Central memory CD4-positive, alpha-beta T cell (primary cell): ENCODE measurements around the gene TAGLN2.
"Not testable (repeated sequence)": the region's sequence is repeated elsewhere in the genome, so short reads cannot be mapped to it uniquely, and the experiment has no call there.

Source experiments
- DNase-seq: peaks from one replicate; pipeline ENCODE4 v3.0.0; 2022

TAGLN2 gene

GRCh38 chr1:159921251-159921650 lies 4.1 kb downstream of the TAGLN2 start:
- peak; percentile 12 for DNase-seq

- no peak for DNase-seq
Measured at GRCh38 chr1:159920651-159921050, 4.7 kb downstream of the TAGLN2 start.

DNA sequence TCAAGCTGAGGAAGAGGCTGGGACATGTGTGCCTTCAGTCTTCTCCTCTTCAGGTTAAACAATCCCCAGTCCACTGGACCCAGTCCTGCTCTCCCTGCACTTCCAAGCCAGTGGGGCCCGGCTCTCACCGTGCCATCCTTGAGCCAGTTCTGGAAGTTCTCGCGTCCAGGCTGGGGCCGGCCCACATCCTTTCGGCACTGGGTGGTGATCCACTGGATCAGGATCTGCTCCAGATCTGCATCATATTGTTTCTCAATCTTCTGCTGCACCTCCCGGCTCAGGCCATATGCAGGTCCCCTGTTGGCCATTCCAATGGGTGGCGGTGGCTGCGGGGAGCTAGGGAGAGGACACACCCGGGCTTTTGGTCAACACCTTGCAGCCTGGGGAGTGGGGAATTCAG lies 5.1 kb downstream of the TAGLN2 start:
- DNase-seq = no peak

- DNase-seq = no peak
Measured at GRCh38 chr1:159919236-159919865, 6.0 kb downstream of the TAGLN2 start.

DNA sequence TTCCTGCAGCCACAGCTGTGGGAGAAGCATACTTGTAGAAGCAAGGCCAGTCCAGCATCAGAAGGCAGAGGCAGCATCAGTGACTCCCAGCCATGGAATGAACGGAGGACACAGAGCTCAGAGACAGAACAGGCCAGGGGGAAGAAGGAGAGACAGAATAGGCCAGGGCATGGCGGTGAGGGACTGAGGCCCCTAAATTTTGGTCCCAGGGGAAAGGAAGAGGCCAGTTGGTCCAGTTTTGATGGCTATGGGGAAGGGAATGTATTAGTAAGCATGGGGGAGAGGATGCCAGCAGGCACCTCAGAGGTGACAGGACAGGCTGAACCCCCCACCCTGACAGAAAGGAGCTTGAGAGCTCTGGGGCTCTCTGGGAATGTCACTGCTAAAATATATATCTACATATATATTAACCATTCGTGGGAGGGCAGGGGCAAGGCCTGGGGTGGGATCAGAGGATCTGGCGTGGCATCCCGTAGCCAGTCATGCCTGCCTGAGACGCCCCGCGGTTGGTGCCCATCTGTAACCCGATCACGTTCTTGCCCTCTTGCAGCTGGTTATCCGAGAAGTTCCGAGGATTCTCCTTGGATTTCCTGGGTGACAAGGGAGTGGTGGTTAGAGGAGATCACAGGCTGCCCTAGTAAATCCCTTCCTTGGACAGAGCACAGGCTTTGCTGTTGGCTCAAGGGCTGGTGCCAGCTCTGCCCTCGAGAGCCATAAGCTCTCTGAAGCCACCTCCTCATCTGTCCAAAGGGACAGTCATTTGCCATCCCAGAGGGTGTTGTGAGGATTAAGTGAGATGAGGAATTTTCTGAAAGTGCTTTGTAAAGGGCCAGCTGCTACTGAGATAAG lies 6.7 kb downstream of the TAGLN2 start:
- no peak for DNase-seq

GRCh38 chr1:159917533-159918351 lies 7.6 kb downstream of the TAGLN2 start:
- no peak for DNase-seq

GRCh38 chr1:159916242-159917051 lies 8.9 kb downstream of the TAGLN2 start:
- no peak for DNase-seq

DNA sequence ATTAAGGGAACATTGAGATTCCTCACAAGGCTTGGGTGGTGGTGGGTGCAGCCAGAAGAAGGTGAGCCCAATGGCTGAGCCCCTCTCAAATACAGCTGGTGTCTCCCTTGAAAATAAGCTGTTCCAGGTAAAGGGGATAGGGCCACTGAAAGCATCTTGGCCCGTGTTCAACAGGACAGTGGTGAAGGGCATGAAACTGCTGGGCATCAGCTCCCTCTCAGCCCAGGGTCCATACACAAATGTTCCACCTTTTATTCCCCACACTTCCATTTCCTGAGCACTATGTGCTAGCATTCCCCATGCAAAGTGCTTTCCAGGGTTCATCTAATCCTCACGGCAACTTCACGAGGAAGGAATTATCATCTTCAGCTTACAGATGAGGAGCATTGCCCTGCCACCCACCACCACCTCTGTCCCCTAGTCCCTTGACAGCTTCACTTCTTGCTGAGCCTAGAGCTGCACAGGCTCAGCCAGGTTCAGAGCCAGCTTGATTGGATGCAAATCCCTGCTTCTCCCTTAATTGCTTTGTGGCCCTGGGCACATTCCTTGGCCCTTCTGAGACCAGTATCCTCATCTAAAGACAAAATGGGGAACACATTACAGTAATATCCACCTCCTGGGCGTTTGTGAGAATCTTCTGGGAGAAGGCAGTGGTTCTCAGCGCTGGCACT lies 9.6 kb downstream of the TAGLN2 start:
- DNase-seq = no peak

- DNase-seq = no peak
Measured at GRCh38 chr1:159914252-159915018, 10.9 kb downstream of the TAGLN2 start.

- no peak for DNase-seq
Measured at GRCh38 chr1:159913451-159914192, 11.7 kb downstream of the TAGLN2 start.

DNA sequence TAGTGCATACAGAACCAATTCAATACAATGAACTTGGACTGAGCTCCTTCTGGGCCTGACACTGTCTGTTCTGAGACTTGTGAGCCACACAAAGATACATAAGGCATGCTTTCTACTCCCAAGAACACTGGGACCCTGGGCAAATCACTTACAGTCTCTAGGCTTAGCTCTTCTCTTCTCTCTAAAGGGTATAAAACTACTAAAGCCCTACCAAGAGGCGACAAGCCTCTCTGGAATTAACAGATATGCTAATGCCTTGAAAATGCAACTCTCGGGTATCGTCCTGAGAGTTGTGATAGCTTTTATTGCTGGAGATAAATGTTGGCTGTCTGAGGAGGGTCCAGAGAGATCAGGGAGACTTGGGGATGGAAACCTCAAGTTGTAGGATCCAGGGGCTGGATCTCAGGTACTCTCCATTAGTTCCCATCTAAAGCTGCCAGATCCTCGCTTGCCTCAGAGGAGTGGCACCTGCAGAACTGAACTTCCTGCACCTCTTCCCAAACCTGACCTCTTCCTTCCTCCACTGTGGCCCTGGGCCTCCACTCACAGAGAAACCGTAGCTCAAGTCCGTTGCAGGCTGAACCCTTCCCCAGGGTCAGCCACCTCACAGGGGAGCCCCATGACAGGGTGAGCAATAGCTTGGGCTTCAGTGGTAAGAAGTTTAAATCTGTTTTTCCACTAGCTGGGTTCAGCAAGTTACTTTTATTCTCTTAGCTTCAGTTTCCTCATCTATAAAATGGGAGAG lies 13.8 kb downstream of the TAGLN2 start:
- DNase-seq = no peak

DNA sequence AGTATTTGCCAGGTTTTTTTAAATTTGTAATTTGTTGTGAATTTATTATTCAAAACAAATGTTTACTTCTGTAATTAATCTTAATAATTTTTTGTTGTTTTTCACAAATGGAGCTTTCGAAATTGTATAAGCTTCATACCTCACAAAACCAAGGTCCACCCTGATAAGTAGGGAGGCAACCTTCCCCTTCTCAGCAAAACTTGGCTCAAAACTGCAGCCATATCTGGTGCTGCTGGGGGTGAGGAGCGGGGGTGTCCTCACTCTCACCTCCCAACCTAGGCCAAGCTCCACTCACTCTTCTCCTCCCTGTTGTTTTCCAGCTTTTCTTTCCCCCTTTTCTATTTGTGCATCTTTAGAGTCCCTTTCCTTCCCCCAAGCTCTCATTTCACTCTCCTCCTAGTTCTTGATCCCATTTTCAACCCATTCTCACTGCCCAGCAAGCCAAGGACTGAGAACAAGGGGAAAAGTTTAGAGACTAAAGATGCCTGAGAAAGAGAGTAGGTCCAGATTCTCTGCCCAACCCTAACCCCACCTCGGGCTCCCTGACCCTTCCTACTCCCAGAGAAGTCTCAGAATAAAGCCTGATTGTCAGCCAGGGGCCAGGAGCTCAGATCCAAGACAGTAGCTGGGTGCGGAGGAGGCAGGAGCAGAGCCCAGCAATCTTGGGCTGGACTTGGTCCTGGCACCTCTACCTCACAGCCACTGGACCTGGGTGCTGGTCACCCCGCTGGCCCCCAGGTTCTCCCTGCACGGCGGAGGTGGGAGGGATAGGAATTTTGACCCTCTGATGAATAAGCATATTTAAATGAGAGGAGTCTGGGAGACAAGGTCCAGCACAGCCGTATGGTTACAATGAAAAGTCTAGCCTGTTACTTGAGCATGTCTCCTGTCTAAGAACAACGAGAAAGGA lies 17.0 kb downstream of the TAGLN2 start:
- DNase-seq = no peak

DNA sequence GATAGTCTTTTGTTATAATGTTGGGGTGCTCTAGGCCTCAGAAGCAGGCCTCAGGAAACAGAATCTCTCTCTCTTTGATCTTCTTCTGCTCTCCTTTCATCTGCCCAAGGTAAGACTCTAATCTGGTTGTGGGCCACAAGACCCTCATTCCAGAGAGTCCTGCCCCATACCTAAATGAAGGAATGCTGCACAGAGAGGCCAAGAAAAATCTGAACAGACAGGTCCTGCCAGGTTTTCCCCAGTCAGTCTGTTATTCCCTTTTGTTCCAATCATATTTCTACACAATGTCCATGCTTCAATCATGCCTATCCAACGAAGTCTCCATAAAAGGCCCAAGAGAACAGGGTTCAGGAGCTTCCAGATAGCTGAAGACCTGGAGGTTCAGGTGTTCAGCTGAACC lies 18.3 kb downstream of the TAGLN2 start:
- no peak for DNase-seq

DNA sequence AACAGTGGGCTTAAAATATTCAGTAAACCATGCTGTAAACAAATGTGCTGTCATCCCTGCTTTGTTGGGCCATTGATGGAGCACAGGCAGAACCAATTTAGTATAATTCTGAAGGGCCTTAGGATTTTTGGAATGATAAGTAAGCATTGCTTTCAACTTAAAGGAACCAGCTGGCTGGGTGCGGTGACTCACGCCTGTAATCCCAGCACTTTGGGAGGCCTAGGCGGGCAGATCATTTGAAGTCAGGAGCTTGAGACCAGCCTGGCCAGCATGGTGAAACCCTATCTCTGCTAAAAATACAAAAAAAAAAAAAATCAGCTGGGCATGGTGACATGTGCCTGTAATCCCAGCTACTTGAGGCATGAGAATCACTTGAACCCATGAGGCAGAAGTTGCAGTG lies 21.3 kb downstream of the TAGLN2 start:
- DNase-seq = not testable (repeated sequence)

- no peak for DNase-seq
Measured at GRCh38 chr1:159902541-159902940, 22.8 kb downstream of the TAGLN2 start.

GRCh38 chr1:159900755-159901360 lies 24.4 kb downstream of the TAGLN2 start:
- DNase-seq = no peak

- DNase-seq = no peak
Measured at GRCh38 chr1:159900086-159900680, 25.1 kb downstream of the TAGLN2 start, which contains the start of gene CFAP45. Gene CFAP45 (minus strand): TSS chr1:159900165. CDS start chr1:159900098, 67 bp downstream.

GRCh38 chr1:159899634-159900033 lies 25.7 kb downstream of the TAGLN2 start:
- DNase-seq = not testable (repeated sequence)
